HL-60 (cell line): ENCODE results near the gene VPS35.

Experiments used
- DNase-seq, 2 experiments: peaks; one replicate each; pipeline ENCODE4 v3.0.0-alpha.2; 2010 to 2020; ENCODE audit warnings: low read depth in 1 of 2, low spot score in 1 of 2
- H3K27ac ChIP-seq: fragments of 250-450 bp; sonication (Bioruptor Pico); replicated peaks from 2 replicates; pipeline ENCODE4 v1.5.1; 2020; ENCODE audit warnings: mild to moderate bottlenecking, moderate library complexity
- H3K27me3 ChIP-seq: fragments of 250-450 bp; sonication (Bioruptor Pico); 2 replicates; pipeline ENCODE4 v1.5.1; 2021; ENCODE audit warnings: mild to moderate bottlenecking, moderate library complexity; ENCODE audit not compliant: insufficient read depth, poor library complexity, severe bottlenecking
- H3K4me3 ChIP-seq: replicated peaks from 2 replicates; pipeline ENCODE4 v1.5.1; 2011; ENCODE audit warnings: mild to moderate bottlenecking, control low read depth, low read length; ENCODE audit not compliant: insufficient read depth
- GABPA ChIP-seq: IDR thresholded peaks from 2 replicates; pipeline ENCODE4 v1.6.1; 2012; ENCODE audit warnings: low read depth
- POLR2AphosphoS5 ChIP-seq: IDR thresholded peaks from 2 replicates; pipeline ENCODE4 v1.6.1; 2012; ENCODE audit warnings: low read depth
- SPI1 ChIP-seq: IDR thresholded peaks from 2 replicates; pipeline ENCODE4 v1.6.1; 2012; ENCODE audit warnings: low read depth, mild to moderate bottlenecking, borderline replicate concordance
- TF ChIP-seq, protein P1 (sequence below): IDR thresholded peaks from 2 replicates; pipeline ENCODE4 v1.6.1; 2012; ENCODE audit warnings: low read depth; ENCODE audit not compliant: insufficient replicate concordance
- TF ChIP-seq, protein P2 (sequence below): IDR thresholded peaks from one replicate; pipeline ENCODE4 v1.5.1; 2011; ENCODE audit warnings: low read length, control low read depth, inconsistent platforms; ENCODE audit not compliant: insufficient read depth

The VPS35 gene

DNA sequence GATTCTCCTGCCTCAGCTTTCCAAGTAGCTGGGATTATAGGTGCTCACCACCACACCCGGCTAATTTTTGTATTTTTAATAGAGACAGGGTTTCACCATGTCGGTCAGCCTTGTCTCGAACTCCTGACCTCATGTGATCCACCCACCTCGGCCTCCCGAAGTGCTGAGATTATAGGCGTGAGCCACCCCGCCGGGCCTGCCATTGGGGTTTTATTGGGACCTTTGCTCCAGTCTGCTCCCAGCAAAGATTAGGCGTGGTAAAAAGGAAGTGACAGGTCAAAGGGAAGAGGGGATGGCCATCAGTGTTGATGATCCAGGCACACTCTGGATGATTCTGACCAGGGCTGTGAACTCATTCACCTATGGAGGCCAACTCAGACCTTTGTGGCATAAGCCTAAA is 38.7 kb upstream of the VPS35 start:
- Histone ChIP-seq H3K4me3 (no peak overlapping the region), H3K27ac (no peak overlapping the region), H3K27me3 (no peaks in the 10 kb centered on the region)
- no peak for TF ChIP-seq SPI1
- TF ChIP-seq POLR2AphosphoS5, result no peak
- TF ChIP-seq, protein P1, sequence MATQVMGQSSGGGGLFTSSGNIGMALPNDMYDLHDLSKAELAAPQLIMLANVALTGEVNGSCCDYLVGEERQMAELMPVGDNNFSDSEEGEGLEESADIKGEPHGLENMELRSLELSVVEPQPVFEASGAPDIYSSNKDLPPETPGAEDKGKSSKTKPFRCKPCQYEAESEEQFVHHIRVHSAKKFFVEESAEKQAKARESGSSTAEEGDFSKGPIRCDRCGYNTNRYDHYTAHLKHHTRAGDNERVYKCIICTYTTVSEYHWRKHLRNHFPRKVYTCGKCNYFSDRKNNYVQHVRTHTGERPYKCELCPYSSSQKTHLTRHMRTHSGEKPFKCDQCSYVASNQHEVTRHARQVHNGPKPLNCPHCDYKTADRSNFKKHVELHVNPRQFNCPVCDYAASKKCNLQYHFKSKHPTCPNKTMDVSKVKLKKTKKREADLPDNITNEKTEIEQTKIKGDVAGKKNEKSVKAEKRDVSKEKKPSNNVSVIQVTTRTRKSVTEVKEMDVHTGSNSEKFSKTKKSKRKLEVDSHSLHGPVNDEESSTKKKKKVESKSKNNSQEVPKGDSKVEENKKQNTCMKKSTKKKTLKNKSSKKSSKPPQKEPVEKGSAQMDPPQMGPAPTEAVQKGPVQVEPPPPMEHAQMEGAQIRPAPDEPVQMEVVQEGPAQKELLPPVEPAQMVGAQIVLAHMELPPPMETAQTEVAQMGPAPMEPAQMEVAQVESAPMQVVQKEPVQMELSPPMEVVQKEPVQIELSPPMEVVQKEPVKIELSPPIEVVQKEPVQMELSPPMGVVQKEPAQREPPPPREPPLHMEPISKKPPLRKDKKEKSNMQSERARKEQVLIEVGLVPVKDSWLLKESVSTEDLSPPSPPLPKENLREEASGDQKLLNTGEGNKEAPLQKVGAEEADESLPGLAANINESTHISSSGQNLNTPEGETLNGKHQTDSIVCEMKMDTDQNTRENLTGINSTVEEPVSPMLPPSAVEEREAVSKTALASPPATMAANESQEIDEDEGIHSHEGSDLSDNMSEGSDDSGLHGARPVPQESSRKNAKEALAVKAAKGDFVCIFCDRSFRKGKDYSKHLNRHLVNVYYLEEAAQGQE, result no peak
- TF ChIP-seq, protein P2, sequence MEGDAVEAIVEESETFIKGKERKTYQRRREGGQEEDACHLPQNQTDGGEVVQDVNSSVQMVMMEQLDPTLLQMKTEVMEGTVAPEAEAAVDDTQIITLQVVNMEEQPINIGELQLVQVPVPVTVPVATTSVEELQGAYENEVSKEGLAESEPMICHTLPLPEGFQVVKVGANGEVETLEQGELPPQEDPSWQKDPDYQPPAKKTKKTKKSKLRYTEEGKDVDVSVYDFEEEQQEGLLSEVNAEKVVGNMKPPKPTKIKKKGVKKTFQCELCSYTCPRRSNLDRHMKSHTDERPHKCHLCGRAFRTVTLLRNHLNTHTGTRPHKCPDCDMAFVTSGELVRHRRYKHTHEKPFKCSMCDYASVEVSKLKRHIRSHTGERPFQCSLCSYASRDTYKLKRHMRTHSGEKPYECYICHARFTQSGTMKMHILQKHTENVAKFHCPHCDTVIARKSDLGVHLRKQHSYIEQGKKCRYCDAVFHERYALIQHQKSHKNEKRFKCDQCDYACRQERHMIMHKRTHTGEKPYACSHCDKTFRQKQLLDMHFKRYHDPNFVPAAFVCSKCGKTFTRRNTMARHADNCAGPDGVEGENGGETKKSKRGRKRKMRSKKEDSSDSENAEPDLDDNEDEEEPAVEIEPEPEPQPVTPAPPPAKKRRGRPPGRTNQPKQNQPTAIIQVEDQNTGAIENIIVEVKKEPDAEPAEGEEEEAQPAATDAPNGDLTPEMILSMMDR, result no peak
- TF ChIP-seq GABPA, result no peak
- DNase-seq, result no peak

DNA sequence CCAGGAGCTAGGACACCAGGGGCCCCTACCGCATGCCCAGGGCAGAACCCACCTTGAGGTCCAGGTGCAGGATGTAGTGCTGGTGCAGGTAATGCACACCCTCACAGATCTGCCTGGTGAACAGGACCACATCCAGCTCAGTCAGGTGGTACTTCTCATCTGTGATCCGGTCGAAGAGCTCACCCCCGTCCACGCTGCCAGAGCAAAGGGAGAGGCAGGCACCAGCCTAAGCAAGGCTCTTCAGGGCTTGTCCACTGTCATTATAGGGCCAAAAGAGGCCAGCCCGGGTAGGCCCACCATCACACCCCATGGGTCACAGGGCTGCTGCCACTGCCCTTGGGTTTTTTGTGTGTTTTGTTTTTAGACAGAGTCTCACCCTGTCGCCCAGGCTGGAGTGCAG is 38.2 kb upstream of the VPS35 start:
- Histone ChIP-seq H3K27me3 (no peaks in the 10 kb centered on the region), H3K27ac (no peak overlapping the region), H3K4me3 (no peak overlapping the region)
- TF ChIP-seq, protein P2, result no peak
- TF ChIP-seq SPI1, result no peak
- TF ChIP-seq GABPA, result no peak
- TF ChIP-seq, protein P1, result no peak
- no peak for TF ChIP-seq POLR2AphosphoS5
- no peak for DNase-seq

DNA sequence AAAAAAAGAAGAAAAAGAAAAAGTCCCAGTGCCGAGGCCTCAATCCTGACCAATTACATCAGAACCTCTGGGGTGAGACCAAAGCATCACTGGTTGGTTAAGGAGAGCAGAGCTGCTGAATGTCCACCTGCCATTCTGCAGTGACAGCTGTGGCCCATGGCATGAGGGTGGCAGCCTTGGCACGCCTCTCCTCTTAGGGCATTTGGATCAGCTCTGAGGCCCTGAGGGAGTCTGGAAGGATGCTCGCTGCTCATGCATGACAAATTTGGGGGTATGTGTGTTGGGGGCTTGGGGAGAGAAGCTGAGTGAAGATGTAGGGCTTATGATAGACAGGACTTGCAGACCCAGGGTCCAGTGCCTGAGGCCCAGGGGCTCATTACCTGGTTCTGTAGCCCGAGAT is 32.9 kb upstream of the VPS35 start:
- Histone ChIP-seq H3K27ac (no peak overlapping the region), H3K4me3 (no peak overlapping the region), H3K27me3 (no peaks in the 10 kb centered on the region)
- no peak for DNase-seq
- TF ChIP-seq, protein P2, result no peak
- TF ChIP-seq GABPA (no peak), SPI1 (no peak), POLR2AphosphoS5 (no peak)
- TF ChIP-seq, protein P1, result no peak
